OCI-LY7 (cell line): ENCODE measurements around the gene ADARB2. TPM values are rescaled to one million over a fixed set of nuclear protein-coding genes. Genes with fewer than 3 reads are reported as not detected.

Source experiments
- BruUV-seq: library from RNA; stranded (reverse); fragments of 400-500 nt; replicated peaks from 2 replicates; lab custom pipeline; 2021; lab: Mats Ljungman, UMichigan
- CTCF ChIA-PET: fragments of 300-600 bp; sonication (Branson Sonifier 250); formaldehyde crosslinking; loops from one replicate; lab custom pipeline; 2022; ENCODE audit warnings: antibody characterized with exemption; ENCODE audit not compliant: unreplicated experiment; lab: Charles Lee
- POLR2A ChIA-PET: fragments of 300-600 bp; sonication (Branson Sonifier 250); formaldehyde crosslinking; loops from one replicate; lab custom pipeline; 2022; ENCODE audit warnings: antibody characterized with exemption; lab: Charles Lee
- DNase-seq: peaks from one replicate; pipeline ENCODE4 v3.0.0-alpha.2; 2015; ENCODE audit warnings: low spot score
- H2AFZ ChIP-seq: fragments of 200-600 bp; sonication (generic), shearing (Covaris generic); 2 replicates; pipeline ENCODE4 v1.6.1; 2014; ENCODE audit warnings: mild to moderate bottlenecking, antibody characterized with exemption, low read length, moderate library complexity
- H3K27ac ChIP-seq: fragments of 200-600 bp; sonication (generic); 2 replicates; pipeline ENCODE4 v1.5.1; 2014; ENCODE audit warnings: mixed run types, low read depth, mild to moderate bottlenecking, moderate library complexity, low read length, inconsistent platforms; ENCODE audit not compliant: poor library complexity, severe bottlenecking
- H3K36me3 ChIP-seq: fragments of 200-600 bp; sonication (generic); 2 replicates; pipeline ENCODE4 v1.6.1; 2014; ENCODE audit warnings: mild to moderate bottlenecking, antibody characterized with exemption, low read length, moderate library complexity, mixed read lengths; ENCODE audit not compliant: insufficient read depth
- H3K4me1 ChIP-seq: fragments of 200-600 bp; sonication (generic); 2 replicates; pipeline ENCODE4 v1.5.1; 2014; ENCODE audit warnings: mild to moderate bottlenecking, low read length; ENCODE audit not compliant: insufficient read depth, poor library complexity, severe bottlenecking
- H3K4me2 ChIP-seq: fragments of 200-600 bp; sonication (generic); 2 replicates; pipeline ENCODE4 v1.6.1; 2014; ENCODE audit warnings: mild to moderate bottlenecking, low read length
- H3K4me3 ChIP-seq: fragments of 200-600 bp; sonication (generic); 2 replicates; pipeline ENCODE4 v1.5.1; 2014; ENCODE audit warnings: mild to moderate bottlenecking, low read depth, low read length; ENCODE audit not compliant: poor library complexity, severe bottlenecking
- H3K79me2 ChIP-seq: fragments of 200-600 bp; sonication (generic); 2 replicates; pipeline ENCODE4 v1.6.1; 2016; ENCODE audit warnings: low read depth, mild to moderate bottlenecking, low read length, moderate library complexity, mixed read lengths; ENCODE audit not compliant: insufficient read depth
- H3K9me2 ChIP-seq: fragments of 200-600 bp; sonication (generic); 2 replicates; pipeline ENCODE4 v1.6.1; 2016; ENCODE audit warnings: mild to moderate bottlenecking, low read length, mixed read lengths; ENCODE audit not compliant: insufficient read depth
- H3K9me3 ChIP-seq: fragments of 200-600 bp; sonication (generic); 2 replicates; pipeline ENCODE4 v1.6.1; 2014; ENCODE audit warnings: mild to moderate bottlenecking, mixed run types, low read length, mixed read lengths
- H4K20me1 ChIP-seq: fragments of 200-600 bp; sonication (generic); 2 replicates; pipeline ENCODE4 v1.6.1; 2014; ENCODE audit warnings: mild to moderate bottlenecking, antibody characterized with exemption, low read length, moderate library complexity, mixed read lengths; ENCODE audit not compliant: insufficient read depth
- EZH2phosphoT487 ChIP-seq: fragments of 200-600 bp; sonication (generic); IDR thresholded peaks from 2 replicates; pipeline ENCODE4 v1.6.1; 2018; ENCODE audit warnings: low read depth, borderline replicate concordance, mild to moderate bottlenecking, mixed run types, antibody characterized with exemption, low read length, moderate library complexity, mixed read lengths
- intact Hi-C: fragments of 100-400 bp; cut with micrococcal nuclease; formaldehyde crosslinking; loops from one replicate; pipeline ENCODE4 v1.10.0; 2022; ENCODE audit not compliant: unreplicated experiment
- total RNA-seq, 2 experiments: library from RNA; depleted of rRNA in 1 of 2; stranded (reverse); fragments of >200 nt in 1 of 2; shearing (Covaris generic) in 1 of 2; gene quantifications; 2 replicates each; pipeline ENCODE4 v1.2.3, GENCODE V29; 2014 to 2022
- TF ChIP-seq, protein P1 (sequence below): fragments of 200-600 bp; sonication (generic); conservative IDR thresholded peaks from 2 replicates; pipeline ENCODE4 v1.5.1; 2014; ENCODE audit warnings: mild to moderate bottlenecking, antibody characterized with exemption, low read length, moderate library complexity, mixed read lengths

The ADARB2 gene
- total RNA-seq, 2 experiments from 2014 or later, result 0.03 TPM; not detected in 1

GRCh38 chr10:1660815-1661214 lies 76.5 kb downstream of the ADARB2 start:
- no peaks in the 10 kb centered on the region for H3K9me2 ChIP-seq
- no peak overlapping the region for H3K4me2 ChIP-seq
- H3K36me3 ChIP-seq, result no peaks in the 10 kb centered on the region
- peaks cover 9% of the 10 kb centered on the region for H3K4me1 ChIP-seq
- CTCF ChIA-PET, result no interaction called here
- H3K79me2 ChIP-seq, result no peaks in the 10 kb centered on the region
- POLR2A ChIA-PET, result interaction anchor here (1.0 kb wide), 1 partner anchor 112 kb away, joined by 4 read pairs; no protein-coding TSS in a partner anchor
- no peak overlapping the region for H2AFZ ChIP-seq
- no peaks in the 10 kb centered on the region for H3K9me3 ChIP-seq
- intact Hi-C loops, result no loop called here
- no peaks in the 10 kb centered on the region for H4K20me1 ChIP-seq
- H3K4me3 ChIP-seq, result no peak overlapping the region
- no peak for DNase-seq
- BruUV-seq, result no TSS peak
- H3K27ac ChIP-seq, result no peak overlapping the region
- TF ChIP-seq EZH2phosphoT487, result no peak
- TF ChIP-seq, protein P1, sequence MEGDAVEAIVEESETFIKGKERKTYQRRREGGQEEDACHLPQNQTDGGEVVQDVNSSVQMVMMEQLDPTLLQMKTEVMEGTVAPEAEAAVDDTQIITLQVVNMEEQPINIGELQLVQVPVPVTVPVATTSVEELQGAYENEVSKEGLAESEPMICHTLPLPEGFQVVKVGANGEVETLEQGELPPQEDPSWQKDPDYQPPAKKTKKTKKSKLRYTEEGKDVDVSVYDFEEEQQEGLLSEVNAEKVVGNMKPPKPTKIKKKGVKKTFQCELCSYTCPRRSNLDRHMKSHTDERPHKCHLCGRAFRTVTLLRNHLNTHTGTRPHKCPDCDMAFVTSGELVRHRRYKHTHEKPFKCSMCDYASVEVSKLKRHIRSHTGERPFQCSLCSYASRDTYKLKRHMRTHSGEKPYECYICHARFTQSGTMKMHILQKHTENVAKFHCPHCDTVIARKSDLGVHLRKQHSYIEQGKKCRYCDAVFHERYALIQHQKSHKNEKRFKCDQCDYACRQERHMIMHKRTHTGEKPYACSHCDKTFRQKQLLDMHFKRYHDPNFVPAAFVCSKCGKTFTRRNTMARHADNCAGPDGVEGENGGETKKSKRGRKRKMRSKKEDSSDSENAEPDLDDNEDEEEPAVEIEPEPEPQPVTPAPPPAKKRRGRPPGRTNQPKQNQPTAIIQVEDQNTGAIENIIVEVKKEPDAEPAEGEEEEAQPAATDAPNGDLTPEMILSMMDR, result no peak

GRCh38 chr10:1660386-1660785 lies 76.9 kb downstream of the ADARB2 start:
- no peak overlapping the region for H3K4me2 ChIP-seq
- no peaks in the 10 kb centered on the region for H3K9me2 ChIP-seq
- H3K27ac ChIP-seq, result no peak overlapping the region
- no peaks in the 10 kb centered on the region for H4K20me1 ChIP-seq
- BruUV-seq, result no TSS peak
- CTCF ChIA-PET, result no interaction called here
- no peak overlapping the region for H2AFZ ChIP-seq
- H3K9me3 ChIP-seq, result no peaks in the 10 kb centered on the region
- no peaks in the 10 kb centered on the region for H3K36me3 ChIP-seq
- intact Hi-C loops, result no loop called here
- no peaks in the 10 kb centered on the region for H3K79me2 ChIP-seq
- DNase-seq, result no peak
- no peak overlapping the region for H3K4me3 ChIP-seq
- TF ChIP-seq, protein P1, result no peak
- TF ChIP-seq EZH2phosphoT487, result no peak
- H3K4me1 ChIP-seq, result peaks cover 9% of the 10 kb centered on the region
- POLR2A ChIA-PET, result interaction anchor here (1.0 kb wide), 1 partner anchor 112 kb away, joined by 4 read pairs; no protein-coding TSS in a partner anchor

GRCh38 chr10:1659221-1659791 lies 78.0 kb downstream of the ADARB2 start:
- intact Hi-C loops, result no loop called here
- Histone ChIP-seq H3K27ac (no peak overlapping the region), H3K9me2 (no peaks in the 10 kb centered on the region), H3K4me1 (peaks cover 9% of the 10 kb centered on the region), H3K79me2 (no peaks in the 10 kb centered on the region), H3K4me2 (no peak overlapping the region), H3K36me3 (no peaks in the 10 kb centered on the region), H3K4me3 (no peak overlapping the region), H2AFZ (no peak overlapping the region), H3K9me3 (no peaks in the 10 kb centered on the region), H4K20me1 (no peaks in the 10 kb centered on the region)
- ChIA-PET POLR2A (no interaction called here), CTCF (no interaction called here)
- no peak for DNase-seq
- TF ChIP-seq, protein P1, result no peak
- BruUV-seq, result no TSS peak
